GM18858 (cell line): ENCODE measurements around the gene FSD1L.
"Not testable (repeated sequence)": the region's sequence is repeated elsewhere in the genome, so short reads cannot be mapped to it uniquely, and the experiment has no call there.

Source experiments
- ATAC-seq: cut with Tn5 transposase; IDR thresholded peaks from one replicate; pipeline ENCODE4 v1.9.1; 2021; ENCODE audit not compliant: unreplicated experiment

Gene FSD1L

GRCh38 chr9:105483618-105484017 is 35.8 kb downstream of the FSD1L start:
- ATAC-seq: peak; percentile 72

DNA sequence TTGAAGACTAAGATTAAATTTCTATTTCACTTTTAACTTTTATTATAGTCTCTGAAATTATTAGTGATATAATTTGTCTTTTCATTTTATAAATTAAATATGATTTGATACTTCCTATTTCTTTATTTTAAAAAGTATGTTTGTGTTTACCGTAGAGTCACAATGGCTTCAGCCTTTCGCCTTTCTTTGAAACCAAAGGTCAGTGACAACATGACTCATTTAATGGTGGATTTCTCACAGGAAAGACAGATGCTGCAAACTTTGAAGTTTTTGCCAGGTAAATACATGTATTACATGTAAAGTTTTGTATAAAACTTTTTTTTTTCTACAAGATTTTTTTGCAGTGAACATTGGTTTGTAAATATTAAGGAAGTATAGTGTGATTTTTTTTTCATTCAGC is 36.4 kb downstream of the FSD1L start:
- no peak for ATAC-seq

DNA sequence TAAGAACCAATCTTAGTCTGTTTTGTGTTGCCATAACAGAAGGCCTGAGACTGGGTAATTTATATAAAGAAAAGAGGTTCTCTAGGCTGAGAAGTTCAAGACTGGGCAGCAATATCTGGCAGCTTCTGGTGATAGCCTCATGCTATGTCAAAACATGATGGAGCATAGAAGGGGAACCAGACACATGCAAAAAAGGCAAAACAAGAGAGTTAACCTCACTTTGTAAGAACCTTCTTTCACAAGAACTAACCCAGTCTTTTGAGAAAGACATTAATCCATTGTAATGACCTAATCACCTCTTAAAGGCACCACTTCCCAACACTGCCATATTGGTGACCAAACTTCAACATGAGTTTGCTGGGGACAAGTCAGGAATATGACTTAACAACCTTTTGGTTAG is 37.3 kb downstream of the FSD1L start:
- no peak for ATAC-seq

DNA sequence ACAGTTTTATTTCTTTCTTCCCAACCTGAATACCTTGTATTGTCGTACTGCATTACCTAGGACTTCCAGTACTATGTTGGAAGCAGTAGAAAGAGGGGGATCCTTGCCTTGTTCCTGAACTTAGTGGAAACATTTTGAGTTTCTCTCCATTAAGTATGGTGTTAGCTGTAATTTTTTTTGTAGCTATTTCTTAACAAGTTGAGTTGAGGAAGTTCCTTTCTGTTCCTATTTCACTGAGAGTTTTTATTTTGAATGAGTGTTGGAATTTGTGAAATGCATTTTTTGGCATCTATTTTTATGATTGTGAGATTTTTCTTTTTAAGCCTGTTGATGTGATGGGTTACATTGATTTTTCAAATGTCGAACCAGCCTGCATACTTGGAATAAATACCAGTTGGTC is 49.0 kb downstream of the FSD1L start:
- no peak for ATAC-seq

DNA sequence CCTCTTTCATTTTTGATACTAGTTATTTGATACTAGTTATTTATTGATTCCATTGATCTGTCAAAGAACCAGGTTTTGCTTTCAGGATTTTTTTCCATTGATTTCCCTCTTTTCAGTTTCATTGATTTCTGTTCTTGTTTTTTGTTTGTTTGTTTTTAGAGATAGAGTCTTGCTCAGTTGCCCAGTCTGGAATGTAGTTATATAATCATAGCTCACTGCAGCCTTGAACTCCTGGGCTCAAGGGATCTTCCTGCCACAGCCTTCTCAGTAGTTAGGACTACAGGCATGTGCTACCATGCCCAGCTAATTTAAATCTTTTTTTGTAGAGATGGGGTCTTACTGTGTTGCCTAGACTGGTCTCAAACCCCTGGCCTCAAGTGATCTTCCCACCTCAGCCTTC is 49.9 kb downstream of the FSD1L start:
- ATAC-seq: no peak

GRCh38 chr9:105500108-105500766 is 52.4 kb downstream of the FSD1L start:
- peak; percentile 77 for ATAC-seq

GRCh38 chr9:105501414-105501813 is 53.6 kb downstream of the FSD1L start:
- ATAC-seq: no peak

DNA sequence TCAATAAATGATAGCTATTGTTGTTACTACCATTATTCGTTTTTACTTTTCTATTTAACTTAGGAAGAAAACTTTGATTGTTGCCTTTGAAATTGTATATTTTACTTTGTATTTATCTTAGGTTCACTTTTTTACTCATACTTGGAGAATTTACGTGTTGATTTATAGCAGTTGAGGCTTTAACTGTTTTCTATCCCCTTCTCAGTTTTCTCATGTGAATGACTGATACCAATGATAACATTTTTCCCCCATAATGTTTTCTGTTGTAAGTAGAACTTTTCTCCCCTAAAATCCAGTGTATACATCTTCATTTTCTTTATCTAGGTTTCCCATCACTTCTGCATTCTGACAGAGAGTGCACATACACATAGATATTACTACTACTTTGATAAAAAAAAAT is 54.4 kb downstream of the FSD1L start:
- ATAC-seq: no peak

DNA sequence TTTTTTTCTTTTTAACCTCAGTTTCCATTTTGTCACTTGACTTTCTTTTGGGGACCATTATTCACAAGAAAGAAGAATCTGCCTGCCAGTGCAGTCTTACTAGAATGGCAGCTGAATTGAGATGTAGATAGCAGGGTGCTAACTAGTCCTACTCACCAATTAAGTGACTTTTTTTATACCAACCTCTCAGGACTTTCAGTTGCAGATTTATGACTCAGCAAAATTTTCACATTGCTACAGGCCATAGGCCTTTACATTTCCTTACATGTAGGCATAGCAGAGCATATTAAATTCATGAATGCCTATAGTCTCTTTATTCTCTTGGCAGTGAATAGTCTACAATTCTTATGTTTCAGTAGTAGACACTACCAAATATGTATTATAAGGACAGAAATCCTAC is 56.0 kb downstream of the FSD1L start:
- peak; percentile 33 for ATAC-seq

- no peak for ATAC-seq
Measured at GRCh38 chr9:105507096-105507790, 59.4 kb downstream of the FSD1L start.

GRCh38 chr9:105508530-105508929 is 60.7 kb downstream of the FSD1L start:
- ATAC-seq: no peak

DNA sequence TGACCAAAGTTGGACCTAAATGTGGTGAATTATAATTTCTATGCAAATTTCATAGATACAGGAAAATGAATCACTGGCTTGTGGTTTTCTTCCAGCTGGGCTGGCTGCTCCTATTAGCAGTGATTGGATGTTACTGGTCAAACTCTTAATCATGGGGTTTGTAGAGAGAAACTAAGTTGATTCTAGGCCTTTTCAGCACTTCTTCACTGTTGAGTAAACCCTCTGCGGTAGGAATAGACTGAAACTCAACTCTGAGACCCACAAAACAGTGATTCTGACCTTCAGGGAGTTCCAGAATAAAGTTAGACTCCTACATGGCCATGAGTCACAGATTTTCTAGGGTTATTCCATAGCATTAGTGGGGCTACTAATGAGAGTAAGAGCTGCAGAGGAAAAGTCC is 62.2 kb downstream of the FSD1L start:
- peak; percentile 46 for ATAC-seq

DNA sequence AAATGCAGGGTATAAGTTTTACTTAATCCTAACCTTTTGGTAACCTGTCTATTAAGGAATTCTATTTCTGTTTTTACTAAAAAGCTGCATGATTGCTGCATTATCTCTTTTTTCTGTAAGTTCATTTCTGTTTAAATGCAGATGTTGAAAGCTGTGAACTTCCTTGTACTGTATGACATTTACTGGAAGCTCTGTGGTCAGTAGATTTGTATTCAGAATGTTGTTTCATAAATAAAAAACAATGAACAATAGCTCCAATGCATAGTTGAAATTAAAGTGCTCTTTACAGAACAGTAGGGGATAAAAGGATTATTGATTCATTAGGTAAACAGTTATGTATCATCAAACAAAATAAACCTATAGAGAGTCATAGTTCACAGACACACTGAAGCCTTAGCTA is 63.6 kb downstream of the FSD1L start:
- ATAC-seq: no peak

- ATAC-seq: no peak
Measured at GRCh38 chr9:105515811-105516413, 68.1 kb downstream of the FSD1L start.

- not testable (repeated sequence) for ATAC-seq
Measured at GRCh38 chr9:105519710-105520369, 72.0 kb downstream of the FSD1L start.

- not testable (repeated sequence) for ATAC-seq
Measured at GRCh38 chr9:105520992-105521391, 73.2 kb downstream of the FSD1L start.

DNA sequence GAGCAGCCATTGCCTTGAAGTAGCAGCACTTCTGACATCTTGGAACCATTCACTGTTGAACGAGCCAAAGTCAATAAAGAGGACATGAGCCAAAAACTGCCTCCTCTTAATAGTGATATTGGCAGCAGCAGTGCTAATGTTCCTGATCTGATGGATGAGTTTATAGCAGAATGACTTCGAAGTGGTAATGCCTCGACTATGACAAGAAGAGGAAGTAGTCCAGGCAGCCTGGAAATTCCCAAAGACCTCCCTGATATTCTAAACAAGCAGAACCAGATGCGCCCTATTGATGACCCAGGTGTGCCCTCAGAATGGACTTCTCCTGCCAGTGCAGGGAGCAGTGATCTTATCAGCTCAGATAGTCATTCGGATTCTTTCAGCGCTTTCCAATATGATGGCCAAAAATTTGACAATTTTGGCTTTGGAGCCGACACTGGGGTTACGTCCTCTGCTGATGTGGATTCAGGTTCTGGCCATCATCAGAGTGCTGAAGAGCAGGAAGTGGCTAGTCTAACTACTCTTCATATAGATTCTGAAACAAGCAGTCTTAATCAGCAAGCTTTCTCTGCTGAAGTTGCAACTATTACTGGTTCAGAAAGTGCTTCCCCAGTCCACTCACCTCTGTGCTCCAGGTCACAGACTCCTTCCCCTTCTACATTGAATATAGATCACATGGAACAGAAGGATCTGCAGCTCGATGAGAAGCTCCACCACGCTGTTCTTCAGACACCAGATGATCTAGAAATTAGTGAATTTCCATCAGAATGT is 75.0 kb downstream of the FSD1L start:
- peak; percentile 89 for ATAC-seq

GRCh38 chr9:105531530-105531929 is 83.7 kb downstream of the FSD1L start:
- no peak for ATAC-seq

DNA sequence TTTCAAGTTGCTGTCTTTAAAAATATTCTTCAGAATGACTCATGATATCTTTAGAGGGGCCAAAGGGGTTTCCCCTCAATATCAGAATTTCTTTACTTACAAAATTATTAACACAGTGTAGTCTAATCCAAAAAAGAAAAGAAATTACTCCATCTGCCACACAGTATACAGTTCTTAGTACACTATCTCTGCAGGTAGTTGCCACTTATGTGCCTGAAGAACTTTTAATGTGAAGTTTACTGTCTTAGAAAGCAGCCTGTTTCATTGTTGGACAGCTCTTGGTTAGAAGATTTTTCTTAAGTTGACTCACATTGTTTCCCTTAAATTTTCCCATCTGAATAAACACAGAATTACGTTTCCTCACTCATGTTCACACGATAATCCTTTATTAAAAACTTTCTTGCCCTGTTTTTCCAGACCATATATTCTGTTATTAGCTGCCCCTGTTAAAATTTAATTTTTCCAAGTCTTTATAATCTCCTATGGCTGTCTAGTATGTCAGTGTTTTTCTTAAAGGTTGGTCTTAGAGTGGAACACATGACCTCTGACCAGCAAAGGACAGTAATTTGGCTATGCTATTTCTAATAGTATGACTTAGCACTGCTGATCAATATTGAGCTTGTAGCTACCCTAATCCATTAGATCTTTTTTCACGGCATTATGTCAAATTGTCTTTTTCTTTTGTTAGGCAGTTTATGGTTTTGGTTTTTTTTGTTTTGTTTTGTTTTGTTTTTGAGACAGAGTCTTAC is 88.3 kb downstream of the FSD1L start:
- peak; percentile 76 for ATAC-seq

DNA sequence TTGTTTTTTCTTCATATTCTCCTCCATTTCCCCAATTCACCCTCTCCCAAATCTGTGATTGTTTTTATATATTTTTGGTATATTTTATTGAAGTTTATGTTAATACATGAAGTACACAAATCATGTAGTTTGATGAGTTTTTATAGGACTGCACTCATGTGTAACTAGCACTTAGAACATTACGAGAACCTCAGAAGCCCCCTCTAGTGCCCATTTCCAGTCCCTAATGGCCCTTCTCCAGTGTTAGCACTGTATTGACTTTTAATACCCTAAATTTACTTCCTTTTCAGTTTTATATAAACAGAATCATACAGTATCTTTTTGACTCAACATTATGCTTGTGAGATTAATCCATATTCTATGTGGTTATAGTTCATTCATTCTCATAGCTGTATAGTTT is 91.6 kb downstream of the FSD1L start:
- ATAC-seq: no peak
